HT1080 (cell line): ENCODE results near the gene THAP7. TPM values are rescaled to one million over a fixed set of nuclear protein-coding genes. Genes with fewer than 3 reads are reported as not detected.

Experiments
- small RNA-seq: library from RNA; depleted of rRNA; stranded (forward); fragments of <200 nt; gene quantifications from one replicate; pipeline ENCODE3, GENCODE V24; 2014
- total RNA-seq: library from RNA; depleted of rRNA; stranded (reverse); fragments of >200 nt; shearing (Covaris generic); gene quantifications from 2 replicates; pipeline ENCODE4 v1.2.3, GENCODE V29; 2014; rRNA removed

The THAP7 gene
- total RNA-seq, 1 experiment from 2014 or later, result 57.3 TPM

Small RNA genes lying within 50 kb of the gene (small RNA-seq; reads per million reads assigned to genes)
- gene MIR649, result not detected

Other genes starting within 250 kb of the THAP7 start
- 0.37 and 0.80 TPM in 2 replicates for gene SERPIND1, start 228.0 kb downstream of the THAP7 start, total RNA-seq
- 32.9 and 35.9 TPM in 2 replicates for gene PI4KA, start 143.3 kb downstream of the THAP7 start, total RNA-seq
- 11.2 and 12.0 TPM in 2 replicates for gene SNAP29, start 143.1 kb downstream of the THAP7 start, total RNA-seq
- 37.4 and 48.8 TPM in 2 replicates for gene CRKL, start 84.7 kb downstream of the THAP7 start, total RNA-seq
- gene AIFM3, start 34.9 kb downstream of the THAP7 start, total RNA-seq, result 0.63 TPM in 1 of 2 replicates, not detected in the other
- gene LZTR1, start 19.8 kb downstream of the THAP7 start, total RNA-seq, result 33.2 and 35.3 TPM in 2 replicates
- 0.45 and 0.87 TPM in 2 replicates for gene P2RX6, start 13.0 kb upstream of the THAP7 start, total RNA-seq
- not detected in 2 replicates for gene SLC7A4, start 30.4 kb upstream of the THAP7 start, total RNA-seq
- not detected in 2 replicates for gene LRRC74B, start 43.8 kb upstream of the THAP7 start, total RNA-seq